HEK293T (cell line): Measurements from ENCODE around the gene HOXD3.

Experiments used
- ARNT ChIP-seq: fragments of 450-650 bp; IDR thresholded peaks from 2 replicates; pipeline ENCODE4 v1.6.1; 2017; ENCODE audit warnings: mild to moderate bottlenecking
- CTBP1 ChIP-seq: fragments of 450-650 bp; IDR thresholded peaks from 2 replicates; pipeline ENCODE4 v1.6.1; 2016; ENCODE audit warnings: borderline replicate concordance
- ELF4 ChIP-seq: fragments of 450-650 bp; IDR thresholded peaks from 2 replicates; pipeline ENCODE4 v1.6.1; 2017; ENCODE audit warnings: antibody characterized with exemption
- FOXA1 ChIP-seq: fragments of 450-650 bp; IDR thresholded peaks from 2 replicates; pipeline ENCODE4 v1.6.1; 2016; ENCODE audit warnings: mild to moderate bottlenecking
- SP1 ChIP-seq: fragments of 450-650 bp; IDR thresholded peaks from 2 replicates; pipeline ENCODE4 v1.6.1; 2017
- TARDBP ChIP-seq: fragments of 450-650 bp; IDR thresholded peaks from 2 replicates; pipeline ENCODE4 v1.6.1; 2016
- TF ChIP-seq, protein P1 (sequence below): fragments of 450-650 bp; IDR thresholded peaks from 2 replicates; pipeline ENCODE4 v1.6.1; 2016

- TF ChIP-seq, protein P1, sequence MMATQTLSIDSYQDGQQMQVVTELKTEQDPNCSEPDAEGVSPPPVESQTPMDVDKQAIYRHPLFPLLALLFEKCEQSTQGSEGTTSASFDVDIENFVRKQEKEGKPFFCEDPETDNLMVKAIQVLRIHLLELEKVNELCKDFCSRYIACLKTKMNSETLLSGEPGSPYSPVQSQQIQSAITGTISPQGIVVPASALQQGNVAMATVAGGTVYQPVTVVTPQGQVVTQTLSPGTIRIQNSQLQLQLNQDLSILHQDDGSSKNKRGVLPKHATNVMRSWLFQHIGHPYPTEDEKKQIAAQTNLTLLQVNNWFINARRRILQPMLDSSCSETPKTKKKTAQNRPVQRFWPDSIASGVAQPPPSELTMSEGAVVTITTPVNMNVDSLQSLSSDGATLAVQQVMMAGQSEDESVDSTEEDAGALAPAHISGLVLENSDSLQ, result no peak
- no peak for TF ChIP-seq ARNT
- no peak for TF ChIP-seq SP1
- no peak for TF ChIP-seq FOXA1
- no peak for TF ChIP-seq ELF4
- TF ChIP-seq TARDBP, result no peak
- TF ChIP-seq CTBP1, result no peak
Observed at GRCh38 chr2:176184749-176185148, 27.6 kb downstream of the HOXD3 start.
